Dermis microvascular lymphatic vessel endothelial cell (primary cell): ENCODE results near the gene RYR1. TPM values are rescaled to one million over a fixed set of nuclear protein-coding genes. Genes with fewer than 3 reads are reported as not detected.
"Not testable (repeated sequence)": the region's sequence is repeated elsewhere in the genome, so short reads cannot be mapped to it uniquely, and the experiment has no call there.

Experiments
- DNase-seq, 2 donors: peaks; one replicate each; pipeline versions ENCODE4 v3.0.0 to v3.0.0-alpha.2; 2010; ENCODE audit warnings: low read depth in 2 of 2
- total RNA-seq: library from RNA; depleted of rRNA; stranded (reverse); fragments of >200 nt; gene quantifications from 2 replicates; pipeline ENCODE4 v1.2.1, GENCODE V29; 2014

The RYR1 gene
- total RNA-seq, 1 donor from 2014 or later = not detected

- DNase-seq = not testable (repeated sequence)
Observed at GRCh38 chr19:38513156-38513555, 79.7 kb downstream of the RYR1 start.

GRCh38 chr19:38513762-38514167, 80.3 kb downstream of the RYR1 start:
- no peak for DNase-seq

GRCh38 chr19:38514812-38515633, 81.5 kb downstream of the RYR1 start:
- peak; percentile 17 to 51 for DNase-seq

GRCh38 chr19:38515896-38516295, 82.4 kb downstream of the RYR1 start:
- no peak for DNase-seq

- DNase-seq = no peak
Observed at GRCh38 chr19:38516802-38517201, 83.3 kb downstream of the RYR1 start.

- no peak for DNase-seq
Observed at GRCh38 chr19:38517321-38517720, 83.8 kb downstream of the RYR1 start.

- DNase-seq = not testable (repeated sequence)
Observed at GRCh38 chr19:38517980-38518379, 84.5 kb downstream of the RYR1 start.

- DNase-seq = no peak
Observed at GRCh38 chr19:38519168-38519567, 85.7 kb downstream of the RYR1 start.

GRCh38 chr19:38519988-38520387, 86.5 kb downstream of the RYR1 start:
- no peak for DNase-seq

GRCh38 chr19:38522915-38523314, 89.4 kb downstream of the RYR1 start:
- DNase-seq = no peak

GRCh38 chr19:38523319-38523718, 89.8 kb downstream of the RYR1 start:
- DNase-seq = no peak

- DNase-seq = no peak
Observed at GRCh38 chr19:38524369-38524768, 90.9 kb downstream of the RYR1 start.

GRCh38 chr19:38524994-38525634, 91.6 kb downstream of the RYR1 start:
- no peak for DNase-seq

GRCh38 chr19:38526430-38526829, 92.9 kb downstream of the RYR1 start:
- no peak for DNase-seq

- no peak for DNase-seq
Observed at GRCh38 chr19:38527466-38528136, 94.1 kb downstream of the RYR1 start.

- no peak for DNase-seq
Observed at GRCh38 chr19:38528213-38528755, 94.8 kb downstream of the RYR1 start.

GRCh38 chr19:38528931-38529330, 95.4 kb downstream of the RYR1 start:
- no peak for DNase-seq

- no peak for DNase-seq
Observed at GRCh38 chr19:38531515-38531914, 98.0 kb downstream of the RYR1 start.

- no peak for DNase-seq
Observed at GRCh38 chr19:38532939-38533338, 99.4 kb downstream of the RYR1 start.

GRCh38 chr19:38534574-38534973, 101.1 kb downstream of the RYR1 start:
- DNase-seq = no peak

GRCh38 chr19:38535212-38535611, 101.7 kb downstream of the RYR1 start:
- no peak for DNase-seq
